Keratinocyte (primary cell): ENCODE results near the gene RRP8. TPM values are rescaled to one million over a fixed set of nuclear protein-coding genes. Genes with fewer than 3 reads are reported as not detected.
A peak's percentile ranks its signal among the peaks of the same experiment; 100 is the strongest.

Experiments used
- DNase-seq: peaks from one replicate; pipeline ENCODE4 v3.0.0-alpha.2; 2011; ENCODE audit warnings: low read depth, missing footprints, low spot score
- FAIRE-seq: peaks from 2 replicates; lab custom pipeline; 2011; peaks lifted over from hg19 to GRCh38; lab: Jason Lieb, UNC
- H2AFZ ChIP-seq: 2 replicates; pipeline ENCODE4 v1.6.0; 2012; ENCODE audit warnings: low read length, control low read depth, inconsistent platforms; ENCODE audit not compliant: control insufficient read depth
- H3K27ac ChIP-seq: 2 replicates; pipeline ENCODE4 v1.5.1; 2011; ENCODE audit warnings: low read length; ENCODE audit not compliant: control insufficient read depth, insufficient read depth
- H3K27me3 ChIP-seq: 3 replicates; pipeline ENCODE4 v1.6.0; 2011; ENCODE audit warnings: low read length; ENCODE audit not compliant: control insufficient read depth, insufficient read depth; ENCODE audit errors: extremely low read depth
- H3K36me3 ChIP-seq, 2 experiments: 2 replicates in 1 of 2; 3 replicates in 1 of 2; pipeline ENCODE4 v1.5.1; 2011; ENCODE audit warnings: low read length in 2 of 2, mild to moderate bottlenecking in 1 of 2; ENCODE audit not compliant: control insufficient read depth in 2 of 2, insufficient read depth in 2 of 2; ENCODE audit errors: extremely low read depth in 1 of 2
- H3K4me1 ChIP-seq: 3 replicates; pipeline ENCODE4 v1.5.1; 2011; ENCODE audit warnings: low read length; ENCODE audit not compliant: control insufficient read depth, insufficient read depth; ENCODE audit errors: extremely low read depth
- H3K4me2 ChIP-seq: 3 replicates; pipeline ENCODE4 v1.6.0; 2011; ENCODE audit warnings: low read depth, low read length; ENCODE audit not compliant: control insufficient read depth, insufficient read depth; ENCODE audit errors: extremely low read depth
- H3K4me3 ChIP-seq, 3 experiments: fragments of 200-600 bp in 1 of 3; sonication (generic) in 1 of 3; 2 replicates in 2 of 3; 3 replicates in 1 of 3; pipeline ENCODE4 v1.5.1; 2011 to 2016; ENCODE audit warnings: low read length in 3 of 3, mild to moderate bottlenecking in 3 of 3, control low read depth in 2 of 3, inconsistent platforms in 1 of 3, low read depth in 1 of 3, mixed read lengths in 1 of 3, mixed run types in 1 of 3, moderate library complexity in 1 of 3; ENCODE audit not compliant: control insufficient read depth in 2 of 3, insufficient read depth in 2 of 3; ENCODE audit errors: extremely low read depth in 1 of 3
- H3K79me2 ChIP-seq: 2 replicates; pipeline ENCODE4 v1.6.0; 2012; ENCODE audit warnings: low read length; ENCODE audit not compliant: control insufficient read depth, insufficient read depth
- H3K9ac ChIP-seq: 3 replicates; pipeline ENCODE4 v1.6.0; 2011; ENCODE audit warnings: low read length; ENCODE audit not compliant: control insufficient read depth, insufficient read depth; ENCODE audit errors: extremely low read depth
- H3K9me1 ChIP-seq: 3 replicates; pipeline ENCODE4 v1.6.0; 2011; ENCODE audit warnings: low read length; ENCODE audit not compliant: control insufficient read depth, insufficient read depth; ENCODE audit errors: extremely low read depth
- H3K9me3 ChIP-seq: 2 replicates; pipeline ENCODE4 v1.5.1; 2012; ENCODE audit warnings: low read depth, low read length; ENCODE audit not compliant: control insufficient read depth
- H4K20me1 ChIP-seq: 3 replicates; pipeline ENCODE4 v1.6.0; 2011; ENCODE audit warnings: low read length; ENCODE audit not compliant: control insufficient read depth, insufficient read depth; ENCODE audit errors: extremely low read depth
- CTCF ChIP-seq, 3 experiments: IDR thresholded peaks in 1 of 3; conservative IDR thresholded peaks in 1 of 3; optimal IDR thresholded peaks in 1 of 3; 2 replicates in 2 of 3; 3 replicates in 1 of 3; pipeline versions ENCODE3 to v1.5.1; 2011; ENCODE audit warnings: low read length in 3 of 3, mild to moderate bottlenecking in 3 of 3, moderate library complexity in 2 of 3, control low read depth in 1 of 3, inconsistent platforms in 1 of 3; ENCODE audit not compliant: insufficient read depth in 2 of 3; ENCODE audit errors: extremely low read depth in 1 of 3
- EZH2 ChIP-seq: IDR thresholded peaks from one replicate; pipeline ENCODE4 v1.6.1; 2012; ENCODE audit warnings: inconsistent platforms, mild to moderate bottlenecking, low read length, moderate library complexity
- dilution Hi-C: fragments of 300-500 bp; cut with MboI; formaldehyde crosslinking; loops from one replicate; pipeline ENCODE4 v1.7.0; 2020; ENCODE audit warnings: low sequenced_read_pairs; ENCODE audit not compliant: extremely low pct_ligation_motif_present
- polyA plus RNA-seq, 5 experiments: library from polyadenylated mRNA; depleted of rRNA in 3 of 5; stranded (reverse) in 3 of 5; stranded (forward) in 1 of 5; unstranded in 1 of 5; fragments of >200 nt; gene quantifications; 1 replicate in 1 of 5; 2 replicates in 3 of 5; 3 replicates in 1 of 5; pipeline versions ENCODE4 v1.2.1 to v1.2.3, GENCODE V29; 2011 to 2012; ENCODE audit warnings: missing spikeins in 2 of 5, low read depth in 1 of 5, low replicate concordance in 1 of 5

RRP8 gene
- polyA plus RNA-seq, 1 donor (not counting 4 experiments of a cell fraction or from before 2014, with no cell fraction given): 15.0 TPM

- Histone ChIP-seq H3K4me3 (peak overlapping the region in 1 of 3 experiments; percentile 83), H3K79me2 (peaks cover 40% of the 10 kb centered on the region), H3K9ac (no peak overlapping the region), H3K27ac (no peak overlapping the region), H3K27me3 (no peaks in the 10 kb centered on the region), H3K4me1 (peaks cover 34% of the 10 kb centered on the region), H2AFZ (no peak overlapping the region), H3K9me1 (no peaks in the 10 kb centered on the region), H3K4me2 (peak overlapping the region; percentile 81), H3K9me3 (no peaks in the 10 kb centered on the region), H4K20me1 (no peaks in the 10 kb centered on the region), H3K36me3 (peaks cover 36 to 48% of the 10 kb centered on the region in 2 experiments)
- DNase-seq (no peak), FAIRE-seq (no peak)
- dilution Hi-C loops: no loop called here
- TF ChIP-seq EZH2: no peak
- TF ChIP-seq CTCF (optimal IDR thresholded peaks at IDR 0.05 in 1 of 3, IDR thresholded peaks at IDR 0.05 in 1 of 3, conservative IDR thresholded peaks at IDR 0.05 in 1 of 3; ENCODE audit: extremely low read depth in 1 of 3, insufficient read depth in 2 of 3, low read length in 3 of 3): no peak
These were observed 7.2 kb upstream of the RRP8 start for GRCh38 chr11:6610591-6610990.

- no peak overlapping the region for H2AFZ ChIP-seq
- H3K4me2 ChIP-seq: no peak overlapping the region
- no peak overlapping the region for H3K4me3 ChIP-seq
- H3K9me3 ChIP-seq: no peaks in the 10 kb centered on the region
- no peaks in the 10 kb centered on the region for H4K20me1 ChIP-seq
- no peak for FAIRE-seq
- no peak overlapping the region for H3K9ac ChIP-seq
- H3K4me1 ChIP-seq: peaks cover 44% of the 10 kb centered on the region
- peaks cover 32 to 39% of the 10 kb centered on the region in 2 experiments for H3K36me3 ChIP-seq
- dilution Hi-C loops: no loop called here
- no peaks in the 10 kb centered on the region for H3K27me3 ChIP-seq
- peaks cover 50% of the 10 kb centered on the region for H3K79me2 ChIP-seq
- DNase-seq: no peak
- TF ChIP-seq CTCF (optimal IDR thresholded peaks at IDR 0.05 in 1 of 3, IDR thresholded peaks at IDR 0.05 in 1 of 3, conservative IDR thresholded peaks at IDR 0.05 in 1 of 3; ENCODE audit: extremely low read depth in 1 of 3, insufficient read depth in 2 of 3, low read length in 3 of 3) (no peak), EZH2 (no peak)
- no peaks in the 10 kb centered on the region for H3K9me1 ChIP-seq
- H3K27ac ChIP-seq: no peak overlapping the region
These were observed 6.1 kb upstream of the RRP8 start for GRCh38 chr11:6609502-6610015.
